SH-SY5Y (cell line): ENCODE measurements around the gene ITCH.

ENCODE experiments used
- GATA2 ChIP-seq: IDR thresholded peaks from 2 replicates; pipeline ENCODE4 v1.6.1; 2011; ENCODE audit warnings: mild to moderate bottlenecking, low read depth, low read length
- GATA3 ChIP-seq: IDR thresholded peaks from 2 replicates; pipeline ENCODE4 v1.6.1; 2011; ENCODE audit warnings: low read depth, mild to moderate bottlenecking, low read length, moderate library complexity

DNA sequence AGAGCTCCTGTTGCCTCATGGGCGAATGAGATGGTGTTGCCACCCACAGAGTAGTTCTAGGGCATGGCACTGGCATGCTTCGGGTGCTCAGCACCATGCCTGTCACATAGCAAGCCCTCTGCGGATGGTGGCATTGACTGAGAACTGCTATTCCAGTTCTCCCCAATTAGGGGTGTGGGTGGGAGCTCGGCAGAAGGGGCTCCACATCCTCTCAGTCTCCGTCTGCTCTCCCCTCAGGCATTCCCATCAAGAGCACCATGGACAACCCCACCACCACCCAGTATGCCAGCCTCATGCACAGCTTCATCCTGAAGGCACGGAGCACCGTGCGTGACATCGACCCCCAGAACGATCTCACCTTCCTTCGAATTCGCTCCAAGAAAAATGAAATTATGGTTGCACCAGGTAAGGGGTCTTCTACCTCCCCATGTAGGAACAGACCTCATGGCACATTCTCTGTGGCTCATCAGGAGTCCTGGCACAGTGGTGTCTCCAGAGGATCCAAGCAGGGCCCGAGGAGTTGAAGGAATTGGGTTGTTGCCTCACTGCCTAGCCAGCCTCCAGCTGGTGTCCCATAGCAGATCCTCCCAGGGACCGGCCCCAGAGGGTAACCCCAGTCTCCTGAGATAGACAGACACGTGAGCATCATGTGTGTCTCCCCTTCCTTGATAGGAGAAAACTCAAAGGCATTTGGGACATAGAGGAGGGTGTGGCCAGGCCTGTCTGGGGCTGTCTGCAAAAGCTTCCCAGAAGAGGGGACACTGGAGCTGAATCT, 171.5 kb downstream of the ITCH start:
- no peak for TF ChIP-seq GATA3
- no peak for TF ChIP-seq GATA2
